Esophagus mucosa (tissue), 1 donor: Measurements from ENCODE around the gene TIMM8A. TPM values are rescaled to one million over a fixed set of nuclear protein-coding genes. Genes with fewer than 3 reads are reported as not detected.
A peak's percentile ranks its signal among the peaks of the same experiment; 100 is the strongest.

Experiments used
- ATAC-seq: fragments of 200-7000 bp; cut with Tn5 transposase; one replicate; pipeline ENCODE4 v1.9.1; 2020
- total RNA-seq: library from RNA; stranded (reverse); gene quantifications from one replicate; pipeline ENCODE4 v1.2.4, GENCODE V29; 2023
- donor health status: DM: yes; HTN: yes; CAD: no.

Gene TIMM8A, protein sequence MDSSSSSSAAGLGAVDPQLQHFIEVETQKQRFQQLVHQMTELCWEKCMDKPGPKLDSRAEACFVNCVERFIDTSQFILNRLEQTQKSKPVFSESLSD
- total RNA-seq: 14.2 TPM

DNA sequence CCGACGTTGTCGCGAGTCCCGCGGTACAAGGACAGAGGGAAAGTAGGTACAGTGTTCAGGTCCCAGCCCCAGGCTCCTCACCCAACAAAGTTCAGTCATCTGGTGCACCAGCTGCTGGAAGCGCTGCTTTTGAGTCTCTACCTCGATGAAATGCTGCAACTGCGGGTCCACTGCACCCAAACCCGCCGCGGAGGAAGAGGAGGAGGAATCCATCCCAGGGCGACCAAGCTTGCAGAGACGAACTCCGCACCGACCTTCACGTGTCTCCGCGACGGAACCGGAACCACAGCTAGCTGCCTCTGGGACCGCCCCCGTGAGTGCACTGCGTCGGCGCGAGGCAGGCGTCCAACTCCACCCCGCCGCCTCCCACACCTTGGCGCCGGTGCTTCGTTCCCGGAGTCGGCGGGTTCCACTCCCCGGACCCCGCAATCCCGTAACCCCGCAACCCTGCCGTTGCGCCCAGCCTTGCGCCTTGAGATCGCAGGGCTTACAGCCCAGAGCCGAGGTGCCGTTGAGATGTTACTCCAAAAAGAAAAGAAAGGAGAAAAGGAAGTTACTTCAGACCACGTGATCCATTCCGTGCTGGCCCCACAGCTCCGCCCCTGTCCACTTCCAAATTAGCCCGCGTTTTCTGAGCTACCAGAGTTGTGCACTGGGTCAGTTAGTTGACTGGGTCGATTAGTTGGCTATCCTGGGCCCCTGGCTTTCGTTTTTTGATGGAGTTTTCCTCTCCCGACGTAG is at the start of gene TIMM8A:
TSS of gene TIMM8A (minus strand) at position 291 of the 741 bp plus-strand sequence. CDS start at position 213, 78 bp downstream.
- ATAC-seq: peak; percentile 97

DNA sequence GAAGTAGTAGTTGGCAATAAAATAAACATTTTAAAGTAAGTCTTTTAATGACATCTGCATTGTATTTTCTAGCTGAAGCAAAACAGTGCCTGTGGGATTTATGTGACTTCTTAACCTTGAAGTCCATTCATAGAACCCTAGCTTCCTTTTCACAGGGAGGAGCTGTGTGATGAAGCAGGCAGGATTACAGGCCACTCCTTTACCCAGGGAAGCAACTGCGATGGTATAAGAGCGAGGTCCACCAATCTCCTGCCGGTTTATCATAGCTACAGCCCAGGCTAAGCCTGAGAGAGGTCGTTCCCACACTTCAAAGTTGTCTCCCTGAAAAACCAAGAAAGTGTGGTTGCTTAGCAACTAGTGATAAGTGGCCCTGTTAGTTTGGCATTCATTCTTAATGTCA is 49.2 kb upstream of the TIMM8A start:
- peak; percentile 82 for ATAC-seq

DNA sequence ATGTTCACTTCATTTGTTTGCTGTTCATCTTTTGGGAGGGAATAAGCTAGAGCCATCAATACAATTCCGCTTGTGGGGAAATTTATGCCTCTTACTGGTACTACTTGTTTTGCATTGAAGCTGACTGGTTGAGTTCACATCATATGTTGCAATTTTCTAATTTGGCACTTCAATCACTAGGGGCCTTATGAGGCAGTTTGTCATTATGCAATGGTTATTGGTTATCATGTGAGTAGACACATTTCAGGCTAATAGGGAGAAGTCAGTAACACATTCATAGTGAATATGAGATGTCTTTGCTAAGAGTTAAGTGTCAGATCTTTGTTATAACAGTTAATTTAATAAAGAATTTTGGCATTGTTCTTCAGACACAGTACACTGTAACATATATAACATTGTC is 47.2 kb upstream of the TIMM8A start:
- peak; percentile 27 for ATAC-seq

DNA sequence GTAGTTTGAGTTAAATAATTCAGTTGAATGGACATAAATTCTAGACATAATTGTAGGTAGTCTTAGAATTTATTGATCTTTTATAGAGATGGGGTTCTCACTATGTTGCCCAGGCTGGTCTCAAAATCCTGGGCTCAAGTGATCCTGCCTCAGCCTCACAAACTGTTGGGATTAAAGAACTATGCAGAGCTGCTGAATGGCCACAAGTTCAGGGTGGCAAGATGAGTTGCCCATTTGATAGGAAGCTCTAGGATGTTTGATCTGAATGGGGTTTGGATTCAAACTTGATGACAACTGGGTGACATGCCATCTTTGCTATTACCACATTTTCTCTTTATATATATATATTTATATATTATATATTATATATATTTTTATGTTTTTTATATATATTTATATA is 45.8 kb upstream of the TIMM8A start:
- ATAC-seq: no peak

DNA sequence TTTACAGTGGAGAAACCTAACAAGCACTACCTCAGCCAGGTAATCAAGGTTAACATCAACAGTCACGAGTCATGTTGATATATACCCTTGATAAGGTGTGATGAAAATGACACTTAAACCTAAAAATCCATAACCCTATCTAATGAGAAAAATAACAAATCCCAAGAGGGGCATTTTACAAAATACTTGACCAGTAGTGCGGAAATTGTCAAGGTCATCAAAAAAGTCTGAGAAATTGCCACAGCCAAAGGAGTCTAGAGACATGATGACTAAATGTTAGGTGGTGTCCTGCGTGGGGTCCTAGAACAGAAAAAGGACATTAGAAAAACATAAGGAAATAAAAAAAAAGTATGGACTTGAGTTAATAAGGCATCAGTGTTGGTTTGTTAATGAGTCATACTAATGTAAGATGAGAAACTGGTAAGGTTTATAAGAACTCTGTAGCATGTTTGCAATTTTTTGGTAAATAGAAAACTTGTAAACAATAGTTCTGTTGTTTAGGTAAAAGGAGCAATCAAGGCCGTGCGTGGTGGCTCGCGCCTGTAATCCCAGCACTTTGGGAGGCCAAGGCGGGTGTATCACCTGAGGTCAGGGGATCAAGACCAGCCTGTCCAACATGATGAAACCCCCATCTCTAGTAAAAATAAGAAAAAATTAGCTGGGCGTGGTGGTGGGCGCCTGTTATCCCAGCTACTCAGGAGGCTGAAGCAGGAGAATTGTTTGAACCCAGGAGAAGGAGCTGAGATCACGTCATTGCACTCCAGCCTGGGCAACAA is 45.2 kb upstream of the TIMM8A start:
- no peak for ATAC-seq

DNA sequence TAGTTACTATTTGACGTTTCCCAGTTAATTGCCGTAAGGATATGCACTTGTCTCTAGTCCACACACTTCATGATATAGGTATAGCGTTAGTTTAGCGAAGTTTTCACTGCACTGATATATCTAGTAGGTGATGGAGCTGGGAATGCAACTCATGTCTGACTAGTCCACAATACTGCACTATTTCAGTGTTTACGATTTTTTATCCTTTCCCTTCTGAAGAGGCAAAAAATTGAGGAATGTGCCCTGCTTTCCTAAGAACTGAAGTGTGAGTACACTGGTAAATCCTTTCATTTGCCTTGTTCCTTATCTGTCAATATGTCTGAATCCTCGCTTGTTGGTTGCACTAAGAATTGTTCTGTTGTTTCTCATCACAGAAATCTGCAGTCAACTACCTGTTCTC is 43.3 kb upstream of the TIMM8A start:
- ATAC-seq: no peak

DNA sequence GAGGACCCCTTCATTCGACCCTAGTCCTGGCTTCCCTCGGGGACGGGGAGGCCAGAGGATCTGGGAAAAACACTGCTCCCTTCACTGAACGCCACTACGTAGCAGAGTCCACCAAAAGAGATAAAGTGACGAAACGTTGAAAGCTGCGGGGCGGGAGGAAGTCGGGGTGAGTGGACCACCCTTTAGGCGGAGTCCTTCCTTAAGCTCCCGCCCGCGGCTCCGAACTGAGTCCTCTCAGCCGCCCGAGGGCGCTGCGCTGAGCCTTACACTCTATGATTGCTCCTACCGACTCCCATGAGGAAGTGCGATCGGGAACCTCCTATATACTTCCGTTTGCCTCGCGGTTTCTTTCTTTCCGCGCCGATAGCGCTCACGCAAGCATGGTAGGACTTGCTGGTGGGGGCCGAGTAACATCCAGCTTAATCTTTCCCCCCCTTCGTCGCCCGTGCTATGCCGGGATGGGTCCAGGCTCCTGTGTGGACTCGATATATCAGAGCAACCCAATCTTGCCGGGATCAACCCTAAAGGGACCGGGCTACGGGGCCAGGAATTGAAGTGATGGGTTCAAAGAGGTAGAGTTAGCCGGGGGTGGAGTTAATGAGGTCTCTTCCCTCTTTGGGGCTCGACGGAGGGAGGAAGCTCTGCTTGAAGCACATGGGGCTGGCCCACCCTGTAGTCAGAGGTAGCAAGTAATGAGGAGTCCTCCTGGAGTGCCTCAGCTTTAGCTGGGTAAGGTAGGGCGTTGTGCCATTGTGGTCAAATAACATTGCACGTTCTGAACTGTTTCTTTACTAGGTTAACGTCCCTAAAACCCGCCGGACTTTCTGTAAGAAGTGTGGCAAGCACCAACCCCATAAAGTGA is 42.4 kb upstream of the TIMM8A start, which contains the start of gene RPL36A:
TSS of gene RPL36A (plus strand) at position 348 of the 862 bp plus-strand sequence. CDS start at position 381, 33 bp downstream.
- peak; percentile 96 for ATAC-seq

DNA sequence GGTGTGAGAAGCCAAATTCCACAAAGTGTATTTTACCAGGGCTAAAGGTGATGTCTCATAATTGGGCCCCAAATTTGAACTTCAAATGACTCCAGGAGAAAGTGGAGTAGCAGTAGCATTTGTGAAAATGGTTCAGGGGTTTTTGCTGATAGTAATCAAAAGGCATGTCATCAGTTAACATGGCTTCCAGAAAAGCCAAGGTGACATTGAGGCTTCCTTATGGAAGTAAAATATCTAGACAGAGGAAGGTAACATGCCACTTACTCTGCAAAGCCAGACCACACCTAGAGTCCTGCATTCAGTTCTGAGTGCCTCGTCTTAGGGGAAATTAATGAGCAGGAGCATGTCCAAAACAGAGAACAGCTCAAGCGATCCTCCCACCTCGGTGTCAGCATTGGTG is 40.1 kb upstream of the TIMM8A start:
- no peak for ATAC-seq

DNA sequence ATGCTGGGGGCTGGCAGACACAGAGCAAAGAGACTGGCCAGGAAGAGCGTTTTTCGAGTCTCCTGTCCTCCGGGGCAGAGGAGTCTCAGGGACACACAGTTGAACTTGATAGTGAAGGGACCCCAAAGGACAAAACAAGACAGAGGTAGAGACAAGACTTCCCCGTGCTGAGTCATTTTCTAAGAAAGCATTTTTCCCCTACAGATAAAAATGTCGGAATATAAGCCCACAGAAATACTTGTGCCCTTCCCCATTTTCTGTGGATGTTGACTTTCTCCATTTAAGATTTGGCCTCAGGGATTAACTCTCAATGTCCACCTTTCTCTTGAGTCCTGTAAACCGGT is 38.0 kb upstream of the TIMM8A start:
- no peak for ATAC-seq

DNA sequence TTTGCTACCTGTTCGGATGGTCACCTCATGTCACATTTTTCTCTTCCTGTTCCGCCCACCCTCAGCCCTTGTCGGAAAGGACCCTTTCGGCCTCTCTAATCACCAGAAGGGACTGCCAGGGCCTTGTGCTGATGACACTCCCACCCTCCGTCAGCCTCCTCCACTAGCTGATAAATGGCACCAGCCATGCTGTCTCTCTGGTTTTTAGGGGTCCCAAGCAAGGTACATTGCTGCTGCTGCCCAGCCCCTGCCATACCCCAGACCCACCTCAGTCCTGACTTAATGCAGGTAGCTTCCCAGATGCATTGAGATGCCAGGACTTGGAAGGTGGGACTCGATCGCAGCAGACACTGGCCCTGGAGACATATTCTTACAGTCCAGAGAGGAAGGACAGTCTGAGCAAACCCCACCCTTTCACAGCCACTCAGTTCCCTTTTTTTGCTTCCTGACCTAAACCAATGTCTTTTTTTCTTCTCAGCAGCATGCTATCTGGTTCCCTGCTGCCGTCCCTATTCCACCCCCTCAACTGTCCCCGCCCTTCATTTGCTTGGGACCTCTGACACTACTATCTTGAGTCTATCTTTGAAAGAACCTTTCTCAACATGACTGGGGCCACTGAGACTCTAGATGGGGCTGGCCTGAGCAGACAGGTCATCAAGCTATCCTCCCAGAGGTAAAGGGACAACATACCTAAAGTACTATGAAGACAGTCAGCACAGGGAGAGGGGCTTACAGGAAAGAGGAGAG is 37.4 kb upstream of the TIMM8A start, which contains the start of gene BTK:
TSS of gene BTK (minus strand) at position 397 of the 747 bp plus-strand sequence. CDS start 10,907 bp downstream, outside the sequence.
- peak; percentile 9 for ATAC-seq

DNA sequence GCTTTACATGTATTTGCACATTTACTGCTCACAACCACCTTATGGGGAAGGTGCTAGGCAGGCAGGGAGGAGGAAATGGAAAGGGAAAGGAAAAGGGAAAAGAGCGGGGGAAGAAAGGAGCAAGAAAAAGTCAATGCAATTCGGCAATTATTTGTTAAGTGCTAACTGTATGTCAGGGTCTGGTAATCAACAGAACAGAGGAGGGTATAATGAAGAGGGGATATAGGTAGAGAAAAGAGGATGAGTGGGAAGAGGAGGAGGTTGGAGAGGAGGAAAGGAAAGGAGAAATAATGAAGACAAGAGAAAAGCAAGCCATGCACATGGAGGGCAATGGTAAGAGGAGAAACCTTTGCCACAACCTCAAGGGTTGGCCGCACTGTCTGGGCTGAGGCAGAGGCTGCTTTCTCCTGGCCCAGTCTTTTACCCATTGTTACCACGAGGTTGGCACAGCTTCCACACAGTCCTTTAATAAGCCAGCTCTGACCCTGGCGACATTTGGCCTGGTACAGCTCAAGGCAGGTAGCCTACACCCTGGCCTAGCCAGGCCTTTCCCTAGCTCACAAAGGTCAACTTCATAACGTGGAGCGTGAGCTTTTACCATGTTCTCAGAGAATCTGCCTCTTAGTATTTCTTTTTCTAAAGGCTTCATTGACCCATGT is 36.6 kb upstream of the TIMM8A start:
- ATAC-seq: no peak

DNA sequence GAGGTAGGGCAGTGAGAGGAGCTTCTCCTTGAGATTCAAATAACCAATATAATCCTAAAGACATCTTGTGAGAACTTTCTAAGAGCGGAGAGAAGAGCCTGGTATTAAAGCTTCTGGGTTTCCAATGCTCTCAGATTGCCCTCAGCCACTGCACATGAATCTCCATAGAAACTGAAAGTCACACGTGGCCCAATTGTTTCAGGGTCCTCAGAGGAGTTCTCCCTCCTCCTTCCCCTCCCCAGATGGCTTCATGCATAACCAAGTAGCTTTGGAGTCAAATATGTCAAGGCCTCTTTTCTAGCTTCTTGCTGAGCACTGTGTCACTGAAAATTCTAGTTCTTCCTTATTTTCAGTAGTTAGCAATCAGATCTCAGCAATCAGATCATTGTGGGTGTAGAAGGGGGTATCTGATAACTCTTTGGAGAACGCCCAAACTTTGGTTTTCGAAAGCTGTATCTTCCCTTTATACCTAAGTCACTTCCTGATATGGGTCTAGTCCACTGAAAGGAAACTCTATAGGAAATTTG is 35.2 kb upstream of the TIMM8A start:
- ATAC-seq: no peak

DNA sequence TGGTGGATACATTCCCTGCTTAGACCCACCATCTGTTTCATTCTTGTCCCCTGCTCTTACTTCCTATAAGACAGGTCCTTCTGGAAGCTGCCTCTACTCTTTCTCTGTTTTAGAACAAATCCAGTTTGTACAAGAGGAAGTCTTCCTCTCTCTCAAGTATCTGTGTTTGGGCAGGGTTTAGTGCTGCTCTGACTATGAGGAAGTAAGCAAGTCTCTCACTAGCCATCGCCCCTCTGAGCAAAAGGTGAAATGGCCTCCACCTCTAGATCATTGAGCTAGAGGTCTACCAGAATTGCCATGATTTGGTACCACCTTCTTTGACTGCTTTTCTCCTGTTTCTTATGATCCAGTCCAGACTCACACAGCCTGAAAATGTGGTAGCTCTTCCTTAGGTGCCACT is 29.0 kb upstream of the TIMM8A start:
- ATAC-seq: peak; percentile 43

DNA sequence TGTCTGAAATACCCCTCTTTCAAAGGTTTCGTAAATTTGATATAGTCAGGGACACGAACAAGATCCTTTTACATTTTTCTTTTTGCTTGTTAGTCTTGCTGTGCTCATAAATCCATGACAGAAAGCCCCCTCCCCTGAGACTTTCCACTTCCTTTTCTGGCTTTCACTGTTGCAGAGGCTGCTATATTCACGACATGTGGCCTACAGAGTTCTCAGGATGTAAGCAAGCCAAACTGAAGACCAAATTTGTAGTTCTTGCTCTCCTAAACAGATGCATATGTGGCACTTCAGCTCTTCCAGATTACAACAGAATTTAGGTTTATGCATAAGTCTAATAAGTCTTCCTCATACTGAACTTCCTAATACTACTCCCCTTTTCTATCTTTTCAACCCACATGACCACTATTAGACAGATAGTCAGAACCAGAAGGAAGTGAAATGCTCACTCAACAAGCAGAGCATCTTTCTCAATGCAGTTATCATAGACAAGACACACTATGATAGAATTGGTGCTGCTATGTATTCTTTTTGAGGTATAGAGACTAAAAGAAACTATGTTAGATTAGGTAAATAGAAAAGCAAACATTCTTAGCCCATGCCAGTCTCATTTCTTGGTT is 22.5 kb upstream of the TIMM8A start:
- ATAC-seq: no peak

DNA sequence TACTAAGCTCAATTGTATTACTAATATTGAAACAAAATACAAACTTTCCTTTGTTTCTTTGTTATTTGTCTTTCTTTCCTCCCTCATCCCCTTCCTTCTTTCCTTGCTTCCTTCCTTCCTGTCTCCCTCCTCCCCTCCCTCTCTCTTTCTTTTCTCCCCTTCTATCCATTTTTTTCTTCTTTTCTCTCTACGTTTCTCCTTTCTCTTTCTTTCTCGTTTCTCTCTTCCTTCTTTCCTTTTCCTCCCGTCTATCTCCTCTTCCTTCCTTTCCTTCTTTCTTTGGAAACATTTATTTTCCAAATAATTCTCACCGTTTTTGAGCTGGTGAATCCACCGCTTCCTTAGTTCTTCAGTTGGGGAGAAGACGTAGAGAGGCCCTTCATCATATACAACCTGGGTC is 21.1 kb upstream of the TIMM8A start:
- ATAC-seq: no peak

DNA sequence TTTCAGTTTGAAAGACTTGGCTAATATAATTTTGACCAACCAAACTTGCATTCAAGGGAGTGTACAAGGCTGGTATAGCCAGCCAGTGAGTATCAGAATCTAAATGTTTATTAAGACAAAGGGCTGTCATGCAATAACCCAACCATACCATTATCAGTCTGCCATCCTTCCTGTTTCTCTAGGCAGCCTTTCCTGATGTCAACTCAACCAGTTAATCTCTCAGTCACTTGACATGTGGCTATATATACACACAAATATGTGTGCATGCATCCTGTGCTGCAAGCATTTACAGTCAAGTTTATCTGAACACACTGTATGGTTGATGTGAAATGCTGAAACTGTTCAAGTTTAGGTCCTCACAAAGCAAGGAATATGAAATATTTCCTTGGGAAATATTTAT is 20.3 kb upstream of the TIMM8A start:
- ATAC-seq: no peak

DNA sequence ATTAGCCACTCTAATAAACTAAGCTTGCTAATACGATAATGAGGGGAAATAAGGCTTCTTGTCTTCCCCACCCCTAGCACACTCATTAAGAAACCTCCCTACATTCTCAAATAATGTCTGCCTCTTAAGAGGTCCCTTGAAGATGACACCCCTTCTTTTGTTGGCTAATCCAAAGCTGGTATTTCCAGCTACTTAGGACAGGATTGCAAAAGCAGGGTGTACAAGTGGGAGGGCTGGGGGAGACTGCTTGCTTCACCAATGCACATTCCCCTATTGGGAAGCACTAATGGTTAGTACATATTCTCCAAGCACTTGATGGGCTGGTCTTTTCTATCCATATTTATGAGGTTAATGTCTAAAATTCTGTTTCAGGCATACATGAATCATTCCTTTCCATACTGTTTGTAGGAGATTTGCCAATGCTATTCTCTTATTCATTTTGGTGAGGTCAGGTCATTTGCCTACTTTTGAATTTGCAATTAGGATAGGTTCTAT is 16.8 kb upstream of the TIMM8A start:
- peak; percentile 73 for ATAC-seq

DNA sequence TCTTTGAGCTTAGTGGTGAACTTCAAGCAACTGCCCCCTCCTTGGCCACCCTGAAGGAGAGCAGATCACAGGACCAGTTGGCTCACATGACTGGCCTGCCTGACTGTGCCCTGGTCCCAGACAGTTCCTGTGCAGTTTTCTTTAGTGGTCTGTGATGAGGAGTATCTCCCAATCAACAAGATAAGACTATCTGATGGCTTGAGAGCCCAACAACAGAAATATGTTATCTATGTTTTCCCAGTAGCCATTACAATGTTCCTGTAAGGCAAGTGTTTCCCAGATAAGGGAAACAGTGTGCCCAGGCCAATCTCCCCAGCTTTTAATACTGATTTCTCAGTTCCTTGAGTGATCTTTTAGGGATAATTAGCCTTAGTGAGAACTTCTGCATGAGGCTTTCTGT is 14.2 kb upstream of the TIMM8A start:
- no peak for ATAC-seq

DNA sequence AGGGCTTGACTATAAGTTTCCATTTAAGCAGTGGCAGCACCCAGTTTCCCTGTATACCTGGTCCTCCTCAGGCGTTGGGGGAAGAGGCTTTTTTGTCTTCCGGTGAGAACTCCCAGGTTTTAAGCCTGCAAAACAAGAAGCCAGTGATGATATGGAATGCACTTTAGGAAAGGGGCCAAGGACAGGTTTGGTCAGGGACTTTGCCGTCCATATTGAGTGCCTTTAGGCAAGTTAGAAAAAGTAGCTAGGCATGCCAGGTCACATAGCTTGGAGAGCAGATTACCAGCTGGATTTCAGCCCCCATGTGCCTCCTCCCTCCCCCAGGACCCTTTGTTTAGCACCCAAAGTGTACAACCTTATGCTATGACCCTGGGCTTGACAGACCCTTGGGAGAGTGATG is 13.6 kb upstream of the TIMM8A start:
- ATAC-seq: peak; percentile 17

DNA sequence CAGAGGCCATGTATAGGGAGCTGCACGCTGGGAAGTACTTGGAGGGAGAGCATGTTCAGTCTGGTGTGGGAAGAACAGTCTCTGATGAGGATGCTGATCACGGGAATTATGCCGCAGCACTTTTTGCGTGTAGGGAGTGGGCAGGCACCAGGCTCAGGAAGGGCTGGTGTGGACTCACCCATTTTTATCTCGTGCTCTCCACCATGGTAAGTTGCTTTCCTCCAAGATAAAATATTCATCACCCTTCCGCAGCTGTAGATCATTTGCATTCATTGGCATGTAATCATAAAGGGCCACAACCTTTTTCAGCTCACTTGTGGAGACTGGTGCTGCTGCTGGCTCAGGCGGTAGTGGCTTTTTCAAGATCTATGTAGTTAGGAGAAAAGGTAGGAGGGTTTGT is 11.8 kb upstream of the TIMM8A start:
- ATAC-seq: no peak
